Measurements from ENCODE around the gene DEGS1.

The DEGS1 gene

GRCh38 chr1:224237119-224237881, 54.3 kb downstream of the DEGS1 start:
- Histone ChIP-seq H3K4me1 (ENCODE audit: control insufficient read depth, low read length) (peaks cover 10% of the 10 kb centered on the region), H3K9me2 (replicated peaks; ENCODE audit: control insufficient read depth, low read length) (no peaks in the 10 kb centered on the region), H3K4me3 (ENCODE audit: low read length) (no peak overlapping the region), H3K9me3 (ENCODE audit: control insufficient read depth, insufficient read depth, low read length) (no peaks in the 10 kb centered on the region), H3K27me3 (ENCODE audit: control insufficient read depth, low read length) (no peaks in the 10 kb centered on the region), H4K20me1 (ENCODE audit: control insufficient read depth, insufficient read depth, low read depth, low read length) (no peaks in the 10 kb centered on the region), H3F3A (ENCODE audit: control insufficient read depth, insufficient read depth) (no peaks in the 10 kb centered on the region), H3K79me2 (ENCODE audit: control insufficient read depth, low read length) (no peaks in the 10 kb centered on the region), H3K36me3 (ENCODE audit: control insufficient read depth, low read length) (peaks cover 28% of the 10 kb centered on the region), H3K4me2 (ENCODE audit: low read length) (no peak overlapping the region), H3K27ac (ENCODE audit: low read depth, low read length) (no peak overlapping the region)
- TF ChIP-seq CTCF (IDR thresholded peaks at IDR 0.05; ENCODE audit: low read depth, low read length, poor library complexity, severe bottlenecking) = no peak
- no peak for TF ChIP-seq EZH2phosphoT487 (IDR thresholded peaks at IDR 0.05; ENCODE audit: borderline replicate concordance, low read length)

GRCh38 chr1:224238212-224238611, 55.2 kb downstream of the DEGS1 start:
- H3K27ac ChIP-seq (ENCODE audit: low read depth, low read length) = no peak overlapping the region
- no peaks in the 10 kb centered on the region for H3F3A ChIP-seq (ENCODE audit: control insufficient read depth, insufficient read depth)
- TF ChIP-seq EZH2phosphoT487 (IDR thresholded peaks at IDR 0.05; ENCODE audit: borderline replicate concordance, low read length) (no peak), CTCF (IDR thresholded peaks at IDR 0.05; ENCODE audit: low read depth, low read length, poor library complexity, severe bottlenecking) (no peak)
- no peaks in the 10 kb centered on the region for H3K9me2 ChIP-seq (replicated peaks; ENCODE audit: control insufficient read depth, low read length)
- peaks cover 22% of the 10 kb centered on the region for H3K36me3 ChIP-seq (ENCODE audit: control insufficient read depth, low read length)
- no peaks in the 10 kb centered on the region for H3K9me3 ChIP-seq (ENCODE audit: control insufficient read depth, insufficient read depth, low read length)
- H3K4me3 ChIP-seq (ENCODE audit: low read length) = no peak overlapping the region
- peaks cover 10% of the 10 kb centered on the region for H3K4me1 ChIP-seq (ENCODE audit: control insufficient read depth, low read length)
- no peaks in the 10 kb centered on the region for H4K20me1 ChIP-seq (ENCODE audit: control insufficient read depth, insufficient read depth, low read depth, low read length)
- no peak overlapping the region for H3K4me2 ChIP-seq (ENCODE audit: low read length)
- H3K79me2 ChIP-seq (ENCODE audit: control insufficient read depth, low read length) = no peaks in the 10 kb centered on the region
- no peaks in the 10 kb centered on the region for H3K27me3 ChIP-seq (ENCODE audit: control insufficient read depth, low read length)

GRCh38 chr1:224238756-224239155, 55.7 kb downstream of the DEGS1 start:
- Histone ChIP-seq H3K4me1 (ENCODE audit: control insufficient read depth, low read length) (peaks cover 10% of the 10 kb centered on the region), H3K27me3 (ENCODE audit: control insufficient read depth, low read length) (no peaks in the 10 kb centered on the region), H3K9me2 (replicated peaks; ENCODE audit: control insufficient read depth, low read length) (no peaks in the 10 kb centered on the region), H3K4me2 (ENCODE audit: low read length) (no peak overlapping the region), H3K79me2 (ENCODE audit: control insufficient read depth, low read length) (no peaks in the 10 kb centered on the region), H3K27ac (ENCODE audit: low read depth, low read length) (no peak overlapping the region), H3F3A (ENCODE audit: control insufficient read depth, insufficient read depth) (no peaks in the 10 kb centered on the region), H3K4me3 (ENCODE audit: low read length) (no peak overlapping the region), H3K9me3 (ENCODE audit: control insufficient read depth, insufficient read depth, low read length) (no peaks in the 10 kb centered on the region), H4K20me1 (ENCODE audit: control insufficient read depth, insufficient read depth, low read depth, low read length) (no peaks in the 10 kb centered on the region), H3K36me3 (ENCODE audit: control insufficient read depth, low read length) (peaks cover 21% of the 10 kb centered on the region)
- no peak for TF ChIP-seq EZH2phosphoT487 (IDR thresholded peaks at IDR 0.05; ENCODE audit: borderline replicate concordance, low read length)
- TF ChIP-seq CTCF (IDR thresholded peaks at IDR 0.05; ENCODE audit: low read depth, low read length, poor library complexity, severe bottlenecking) = no peak
